GM20000 (cell line): ENCODE results near the gene RTP2.

Experiments
- DNase-seq: peaks from one replicate; pipeline ENCODE4 v3.0.0; 2012; ENCODE audit warnings: low spot score
- TF ChIP-seq, protein P1 (sequence below): IDR thresholded peaks from 2 replicates; pipeline ENCODE4 v1.5.1; 2012; ENCODE audit warnings: mild to moderate bottlenecking, control low read depth; ENCODE audit errors: extremely low read depth, missing control alignments

RTP2 gene

DNA sequence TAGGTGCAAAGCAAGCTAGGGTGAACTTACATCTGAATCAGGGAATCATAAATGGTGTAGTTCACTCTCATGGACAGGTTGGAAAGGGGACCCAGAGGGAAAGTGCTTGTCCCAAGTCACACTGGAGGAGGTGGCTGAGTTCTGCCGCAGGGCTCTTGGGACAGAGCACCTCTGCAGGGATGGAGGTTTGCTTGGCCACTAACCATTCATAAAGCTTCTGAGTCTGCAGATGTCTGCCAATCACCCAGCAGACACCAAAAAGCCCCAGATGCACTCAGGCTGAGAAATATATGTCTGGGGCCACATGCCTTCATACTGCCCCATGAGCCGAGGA lies 17.9 kb upstream of the RTP2 start:
- TF ChIP-seq, protein P1, sequence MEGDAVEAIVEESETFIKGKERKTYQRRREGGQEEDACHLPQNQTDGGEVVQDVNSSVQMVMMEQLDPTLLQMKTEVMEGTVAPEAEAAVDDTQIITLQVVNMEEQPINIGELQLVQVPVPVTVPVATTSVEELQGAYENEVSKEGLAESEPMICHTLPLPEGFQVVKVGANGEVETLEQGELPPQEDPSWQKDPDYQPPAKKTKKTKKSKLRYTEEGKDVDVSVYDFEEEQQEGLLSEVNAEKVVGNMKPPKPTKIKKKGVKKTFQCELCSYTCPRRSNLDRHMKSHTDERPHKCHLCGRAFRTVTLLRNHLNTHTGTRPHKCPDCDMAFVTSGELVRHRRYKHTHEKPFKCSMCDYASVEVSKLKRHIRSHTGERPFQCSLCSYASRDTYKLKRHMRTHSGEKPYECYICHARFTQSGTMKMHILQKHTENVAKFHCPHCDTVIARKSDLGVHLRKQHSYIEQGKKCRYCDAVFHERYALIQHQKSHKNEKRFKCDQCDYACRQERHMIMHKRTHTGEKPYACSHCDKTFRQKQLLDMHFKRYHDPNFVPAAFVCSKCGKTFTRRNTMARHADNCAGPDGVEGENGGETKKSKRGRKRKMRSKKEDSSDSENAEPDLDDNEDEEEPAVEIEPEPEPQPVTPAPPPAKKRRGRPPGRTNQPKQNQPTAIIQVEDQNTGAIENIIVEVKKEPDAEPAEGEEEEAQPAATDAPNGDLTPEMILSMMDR = no peak
- no peak for DNase-seq

DNA sequence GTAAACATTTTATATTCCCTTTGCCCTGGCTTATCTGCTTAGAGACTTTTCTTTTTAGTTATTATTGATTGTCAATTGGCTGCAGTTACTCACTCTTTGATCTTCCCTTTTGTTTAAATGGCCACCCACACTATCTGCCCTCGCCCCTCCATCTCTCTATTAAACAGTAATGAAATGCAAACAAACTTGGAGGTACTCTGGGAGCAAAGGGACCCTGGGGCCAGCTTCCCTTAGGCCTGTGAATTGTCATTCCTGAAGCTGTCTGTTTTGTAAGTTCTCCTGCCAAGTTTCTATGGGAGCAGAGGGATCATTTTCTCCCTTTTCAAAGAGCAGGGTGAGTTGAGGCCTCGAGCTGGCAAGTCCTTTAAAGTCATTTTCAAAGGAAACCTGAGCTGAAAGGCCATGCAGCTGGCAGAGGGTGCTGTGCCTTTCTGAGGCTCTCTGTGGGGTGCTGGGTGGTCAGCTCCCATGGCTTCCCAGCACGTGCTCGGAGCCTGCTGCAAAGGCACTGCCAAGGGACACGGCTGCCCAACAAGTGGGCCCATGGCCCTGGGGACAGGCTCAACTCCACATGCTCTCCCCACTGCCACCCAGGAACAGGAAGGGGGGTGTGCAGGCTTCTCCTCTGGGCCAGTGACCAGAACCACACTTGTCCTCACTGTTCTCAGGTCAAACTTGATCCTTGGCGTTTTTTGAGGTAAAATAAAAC lies 17.4 kb upstream of the RTP2 start:
- DNase-seq = no peak
- TF ChIP-seq, protein P1 = no peak

DNA sequence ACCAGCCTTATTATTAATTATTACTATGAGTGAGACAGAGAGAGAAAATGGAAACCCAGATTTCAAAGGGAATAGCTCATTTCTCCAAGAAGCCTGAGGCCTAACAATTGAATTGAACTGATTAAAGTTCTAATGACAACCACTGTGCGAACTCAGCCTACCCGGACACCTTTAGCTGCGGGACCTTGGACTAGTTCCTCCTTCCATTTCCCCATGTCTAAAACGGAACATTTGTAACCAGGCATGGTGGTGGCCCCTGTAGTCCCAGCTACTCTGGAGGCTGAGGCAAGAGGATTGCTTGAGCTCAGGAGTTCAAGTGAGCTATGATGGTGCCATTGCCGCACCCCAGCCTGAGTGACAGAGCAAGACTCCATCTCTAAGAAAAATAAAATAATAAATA lies 16.4 kb upstream of the RTP2 start:
- no peak for DNase-seq
- TF ChIP-seq, protein P1 = no peak

DNA sequence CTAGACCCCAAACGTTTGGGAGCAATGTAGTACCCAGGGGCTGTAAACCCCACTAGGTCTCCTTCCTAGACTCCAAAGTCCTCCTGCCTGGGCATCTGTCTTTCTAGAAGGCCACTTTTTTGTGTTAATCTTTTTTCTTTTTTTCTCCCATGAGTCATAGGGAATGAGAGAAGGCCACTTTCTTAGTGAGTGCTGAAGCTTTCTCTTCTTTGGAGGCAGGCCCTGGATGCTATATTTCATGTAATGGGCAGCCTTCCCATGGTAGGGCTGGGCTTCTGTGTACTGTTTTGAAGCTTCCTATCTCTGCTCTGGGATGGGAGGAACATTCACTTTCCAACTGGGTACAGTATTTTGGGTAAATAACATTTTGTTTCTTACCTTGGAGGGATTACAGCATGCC lies 15.2 kb upstream of the RTP2 start:
- no peak for DNase-seq

DNA sequence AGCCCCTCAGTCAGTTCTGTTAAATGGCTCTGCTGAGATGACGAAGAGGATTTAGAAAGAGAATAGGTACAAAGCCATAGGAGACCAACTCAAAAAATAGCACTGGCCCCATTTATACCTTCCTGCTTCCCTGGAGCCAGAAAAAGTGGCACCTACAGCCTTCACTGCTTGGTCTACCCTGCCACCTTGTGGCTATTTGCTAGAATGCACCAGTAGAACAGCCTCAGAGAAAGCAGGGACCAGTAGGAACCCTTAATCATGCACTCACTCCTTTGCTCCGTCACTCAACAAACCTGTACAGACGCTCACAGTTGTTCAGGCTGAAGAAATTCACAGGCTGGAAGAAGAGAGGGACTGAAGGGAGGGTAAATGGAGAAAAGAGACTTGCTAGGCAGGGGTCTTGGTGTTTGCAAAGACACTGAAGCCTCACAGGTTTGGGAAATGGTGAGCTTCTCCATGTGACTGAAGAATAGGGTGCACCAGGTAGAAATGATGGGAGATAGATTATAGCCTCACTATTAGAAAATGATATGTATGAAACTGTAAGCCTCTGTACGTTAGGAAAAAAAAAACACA lies 12.1 kb upstream of the RTP2 start:
- peak; percentile 75 for DNase-seq

More for the DNA sequence above, 15.2 kb upstream of the RTP2 start:
- TF ChIP-seq, protein P1 = no peak

DNA sequence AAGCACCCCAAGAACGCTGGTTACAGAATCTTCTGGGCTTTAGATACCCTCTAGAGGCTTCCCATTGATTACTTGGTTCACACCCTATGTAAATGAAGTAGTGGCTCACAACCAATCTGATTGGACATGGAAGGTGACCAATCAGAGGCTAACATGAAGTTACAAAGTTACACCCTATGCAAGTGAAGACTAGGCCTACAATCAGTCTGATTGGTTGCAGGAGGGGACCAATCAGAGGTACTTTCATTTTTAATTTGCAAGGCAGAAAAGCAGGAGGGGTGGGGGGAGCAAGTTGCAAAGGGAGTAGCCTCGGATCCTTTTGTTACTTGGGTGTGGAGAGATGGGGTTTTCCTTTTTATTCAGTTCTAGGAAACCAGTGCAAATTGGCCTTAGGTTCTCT lies 11.1 kb upstream of the RTP2 start:
- no peak for DNase-seq

More for the DNA sequence above, 12.1 kb upstream of the RTP2 start:
- TF ChIP-seq, protein P1 = peak; percentile 82

DNA sequence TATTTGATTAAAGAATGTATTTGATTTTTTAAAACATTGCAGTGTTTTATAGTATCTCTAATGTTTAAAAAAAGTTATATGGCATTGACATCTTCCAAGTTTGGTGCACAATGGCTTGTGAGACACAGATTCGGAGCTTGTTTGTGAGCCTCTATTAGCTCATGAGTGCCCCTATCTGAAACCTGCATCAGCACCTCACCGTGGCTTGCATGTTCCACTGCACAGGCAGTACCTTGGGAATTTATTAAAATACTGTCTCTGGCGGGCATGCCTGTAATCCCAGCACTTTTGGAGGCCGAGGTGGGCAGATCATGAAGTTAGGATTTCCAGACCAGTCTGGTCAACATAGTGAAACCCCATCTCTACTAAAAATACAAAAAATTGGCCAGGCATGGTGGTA lies 6.8 kb upstream of the RTP2 start:
- DNase-seq = no peak
- TF ChIP-seq, protein P1 = no peak

More for the DNA sequence above, 11.1 kb upstream of the RTP2 start:
- TF ChIP-seq, protein P1 = no peak
